HUES6 (cell line): ENCODE data around the gene TRIM4.
"Not testable (repeated sequence)": the region's sequence is repeated elsewhere in the genome, so short reads cannot be mapped to it uniquely, and the experiment has no call there.

Experiments used
- H3K27ac ChIP-seq: 2 replicates; pipeline ENCODE4 v1.7.0; 2013; ENCODE audit warnings: low read depth, mild to moderate bottlenecking, low read length, inconsistent platforms
- H3K27me3 ChIP-seq: 2 replicates; pipeline ENCODE4 v1.6.1; 2013; ENCODE audit warnings: low read length; ENCODE audit not compliant: control insufficient read depth, insufficient read depth
- H3K36me3 ChIP-seq: 2 replicates; pipeline ENCODE4 v1.6.1; 2013; ENCODE audit warnings: low read length; ENCODE audit not compliant: control insufficient read depth, insufficient read depth
- H3K4me1 ChIP-seq: 2 replicates; pipeline ENCODE4 v1.6.1; 2013; ENCODE audit warnings: low read length; ENCODE audit not compliant: control insufficient read depth, insufficient read depth
- H3K4me3 ChIP-seq: 2 replicates; pipeline ENCODE4 v1.5.1; 2013; ENCODE audit warnings: low read depth, low read length
- H3K9ac ChIP-seq: one replicate; pipeline ENCODE4 v1.6.1; 2013; ENCODE audit warnings: mild to moderate bottlenecking, low read length
- H3K9me3 ChIP-seq: 2 replicates; pipeline ENCODE4 v1.6.1; 2013; ENCODE audit warnings: low read depth, low read length; ENCODE audit not compliant: control insufficient read depth, insufficient read depth

Gene TRIM4

DNA sequence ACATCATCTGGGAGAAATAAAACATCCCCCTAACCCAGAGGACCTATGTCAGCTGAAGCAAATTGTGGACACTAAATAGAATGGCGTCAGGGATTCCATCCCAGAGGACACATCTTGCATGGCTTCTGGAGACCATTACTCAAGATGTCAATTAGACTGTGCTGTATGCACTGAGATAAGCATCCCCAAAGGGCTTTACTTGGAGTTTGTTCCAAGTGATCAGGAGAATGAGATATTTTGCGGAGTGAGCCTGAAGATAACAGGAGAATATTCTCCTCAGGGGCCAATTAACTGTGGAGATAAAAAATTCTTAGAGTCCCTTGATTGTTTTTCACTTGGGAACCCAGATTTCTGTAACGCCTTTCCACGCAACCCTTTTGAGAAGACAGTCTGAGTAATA, 38.0 kb downstream of the TRIM4 start:
- H3K9me3 ChIP-seq = no peaks in the 10 kb centered on the region
- no peaks in the 10 kb centered on the region for H3K36me3 ChIP-seq
- no peak overlapping the region for H3K27ac ChIP-seq
- H3K4me1 ChIP-seq = no peaks in the 10 kb centered on the region
- no peak overlapping the region for H3K9ac ChIP-seq
- no peaks in the 10 kb centered on the region for H3K27me3 ChIP-seq
- no peak overlapping the region for H3K4me3 ChIP-seq

DNA sequence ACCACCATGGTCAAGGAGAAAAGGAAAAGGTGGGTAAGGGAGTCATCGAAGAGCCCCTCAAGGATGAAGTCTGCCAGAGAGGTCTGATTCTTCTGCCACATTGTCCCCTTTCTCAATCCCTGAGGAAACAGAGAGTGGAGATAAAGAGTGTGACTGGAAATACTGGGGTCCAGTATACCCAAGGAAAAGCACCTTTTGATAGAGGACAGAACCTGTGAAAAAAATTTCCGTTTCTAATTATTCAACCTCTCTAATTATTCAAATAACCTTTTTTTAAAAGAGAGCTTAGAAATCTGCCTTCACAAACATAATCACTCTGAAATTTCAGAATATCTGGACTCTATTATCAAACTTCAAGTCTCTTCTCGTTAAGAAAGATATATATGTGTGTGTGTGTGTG, 42.4 kb downstream of the TRIM4 start, which contains the start of gene OR2AE1:
Gene OR2AE1 (minus strand): TSS at position 101 of the 400 bp plus-strand sequence. CDS start 0 bp downstream, at position 101.
- H3K4me3 ChIP-seq = no peak within 1 kb of the TSS
- H3K9ac ChIP-seq = no peak within 1 kb of the TSS
- no peaks in the 10 kb centered on the region for H3K9me3 ChIP-seq
- no peaks in the 10 kb centered on the region for H3K27me3 ChIP-seq
- no peak within 1 kb of the TSS for H3K27ac ChIP-seq
- no peaks in the 10 kb centered on the region for H3K4me1 ChIP-seq
- no peaks in the 10 kb centered on the region for H3K36me3 ChIP-seq

DNA sequence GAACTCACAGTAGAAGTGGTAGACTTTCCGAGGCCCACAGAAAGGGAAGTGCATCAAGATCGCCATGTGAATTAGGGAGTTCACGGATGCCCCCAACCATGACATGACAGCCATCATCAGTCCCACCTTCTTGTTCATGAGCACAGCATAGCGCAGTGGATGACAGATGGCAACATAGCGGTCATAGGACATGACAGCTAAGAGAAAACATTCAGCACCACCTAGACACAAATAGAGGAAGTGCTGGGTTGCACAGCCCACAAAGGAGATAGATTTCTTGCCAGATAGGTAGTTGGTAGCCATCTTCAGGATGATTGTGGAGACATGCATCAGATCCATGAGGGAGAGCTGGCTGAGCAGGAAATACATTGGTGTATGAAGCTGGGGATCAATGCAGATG, 42.8 kb downstream of the TRIM4 start:
- Histone ChIP-seq H3K27me3 (no peaks in the 10 kb centered on the region), H3K36me3 (no peaks in the 10 kb centered on the region), H3K4me3 (no peak overlapping the region), H3K9ac (no peak overlapping the region), H3K4me1 (no peaks in the 10 kb centered on the region), H3K27ac (no peak overlapping the region), H3K9me3 (no peaks in the 10 kb centered on the region)

DNA sequence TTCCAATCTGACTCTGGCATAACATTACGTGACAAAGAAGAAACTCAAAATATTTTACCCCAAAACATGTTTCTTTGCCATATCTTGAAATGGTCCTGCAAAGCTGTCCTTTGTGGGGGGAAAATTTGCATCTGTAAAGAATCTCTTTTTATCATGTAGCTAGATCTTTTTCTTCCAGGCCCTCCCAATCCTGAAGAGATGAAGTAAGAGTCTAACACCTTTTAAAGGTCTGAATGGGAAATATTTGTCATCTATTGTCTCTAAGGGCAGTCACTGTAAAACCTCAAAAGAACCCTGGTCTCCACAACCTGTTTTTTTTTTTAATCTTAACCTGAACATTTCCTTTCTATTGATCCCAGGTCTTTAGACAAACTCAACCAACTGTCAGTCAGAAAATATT, 51.1 kb downstream of the TRIM4 start:
- Histone ChIP-seq H3K4me1 (no peaks in the 10 kb centered on the region; the same call in 1 of the 2 replicates), H3K36me3 (no peaks in the 10 kb centered on the region), H3K9ac (no peak overlapping the region), H3K27me3 (no peaks in the 10 kb centered on the region), H3K4me3 (no peak overlapping the region), H3K27ac (no peak overlapping the region), H3K9me3 (peaks cover 10% of the 10 kb centered on the region; the same call in 1 of the 2 replicates)

DNA sequence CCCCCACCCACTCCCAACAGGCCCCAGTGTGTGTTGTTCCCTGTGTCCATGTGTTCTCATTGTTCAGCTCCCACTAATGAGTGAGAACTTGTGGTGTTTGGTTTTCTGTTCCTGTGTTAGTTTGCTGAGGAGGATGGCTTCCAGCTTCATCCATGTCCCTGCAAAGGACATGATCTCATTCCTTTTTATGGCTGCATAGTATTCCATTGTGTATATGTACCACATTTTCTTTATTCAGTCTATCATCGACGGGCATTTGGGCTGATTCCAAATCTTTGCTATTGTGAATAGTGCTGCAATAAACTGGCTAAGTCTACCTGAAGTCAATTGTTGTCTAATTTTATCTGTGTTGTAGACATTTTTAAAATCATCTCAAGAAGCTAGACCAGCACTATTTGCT, 51.9 kb downstream of the TRIM4 start:
- not testable (repeated sequence) for H3K9me3 ChIP-seq, H3K4me3 ChIP-seq, H3K36me3 ChIP-seq, H3K27ac ChIP-seq, H3K27me3 ChIP-seq, H3K4me1 ChIP-seq, H3K9ac ChIP-seq

DNA sequence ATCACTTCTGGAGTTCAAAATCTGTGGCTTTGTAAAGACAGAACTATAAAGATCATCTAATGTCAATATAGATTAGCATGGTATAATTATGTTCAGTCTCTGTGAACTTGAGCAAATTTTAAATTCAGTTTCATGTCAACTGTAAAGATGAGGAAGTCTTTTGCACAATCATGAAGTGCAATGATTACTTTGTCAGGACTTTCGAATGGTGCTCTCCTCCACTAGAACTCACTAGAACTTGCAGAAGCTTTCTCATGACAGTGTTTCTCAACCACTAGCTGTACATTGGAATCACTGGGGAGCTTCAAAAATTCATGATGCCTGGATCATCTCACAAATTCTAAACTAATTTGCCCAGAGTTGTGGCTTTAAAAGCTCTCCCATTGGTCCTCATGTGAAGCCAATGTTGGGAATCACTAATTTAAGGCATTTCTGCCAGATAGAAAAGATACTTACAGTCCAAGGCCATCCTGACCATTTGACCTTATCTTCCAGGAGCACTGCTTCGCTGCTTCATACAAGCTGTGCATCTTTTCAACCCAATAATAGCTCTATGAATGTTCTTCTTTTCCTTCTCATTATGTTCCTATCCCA, 55.4 kb downstream of the TRIM4 start:
- H3K27ac ChIP-seq = no peak overlapping the region
- H3K9me3 ChIP-seq = peaks cover 10% of the 10 kb centered on the region; the same call in 1 of the 2 replicates
- no peak overlapping the region for H3K9ac ChIP-seq
- no peaks in the 10 kb centered on the region; the same call in 1 of the 2 replicates for H3K4me1 ChIP-seq
- H3K27me3 ChIP-seq = no peaks in the 10 kb centered on the region
- no peaks in the 10 kb centered on the region for H3K36me3 ChIP-seq
- no peak overlapping the region for H3K4me3 ChIP-seq

DNA sequence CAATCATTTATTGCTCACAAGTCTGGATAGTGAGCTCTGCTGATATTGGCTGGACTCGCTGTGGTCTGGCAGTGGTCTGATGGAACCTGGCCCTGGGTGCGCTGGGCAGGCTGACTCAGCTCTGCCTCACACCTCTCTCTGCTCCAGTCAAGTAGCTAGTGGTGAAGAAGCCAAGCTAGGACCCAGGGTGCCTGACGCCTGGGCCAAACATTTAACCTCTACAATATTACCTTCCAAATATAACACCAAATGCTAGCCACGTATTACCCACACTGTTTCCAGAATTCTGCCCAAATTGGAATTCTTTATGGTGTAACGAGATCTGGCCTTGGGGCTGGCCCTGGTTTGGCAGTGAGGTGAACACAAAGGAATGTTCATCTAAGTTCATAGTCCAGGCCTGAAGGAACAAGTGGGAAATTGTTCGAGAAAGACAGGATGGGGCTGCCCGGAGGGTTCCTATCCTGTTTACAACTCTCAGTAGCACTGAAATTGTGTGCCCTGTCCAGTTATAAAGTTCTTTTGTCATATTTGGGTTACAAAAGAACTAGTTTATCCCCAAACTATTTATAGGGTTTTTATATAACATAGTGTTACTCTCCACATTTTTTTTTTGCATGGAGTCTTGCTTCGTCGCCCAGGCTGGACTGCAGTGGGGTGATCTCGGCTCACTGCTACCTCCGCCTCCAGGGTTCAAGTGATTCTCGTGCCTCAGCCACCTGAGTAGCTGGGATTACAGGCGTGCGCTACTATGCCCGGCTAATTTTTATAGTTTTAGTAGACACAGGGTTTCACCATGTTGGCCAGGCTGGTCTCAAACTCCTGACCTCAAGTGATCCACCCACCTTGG, 58.8 kb downstream of the TRIM4 start:
- Histone ChIP-seq H3K4me3 (no peak overlapping the region), H3K36me3 (no peaks in the 10 kb centered on the region), H3K4me1 (no peaks in the 10 kb centered on the region), H3K27me3 (no peaks in the 10 kb centered on the region), H3K27ac (no peak overlapping the region), H3K9ac (no peak overlapping the region), H3K9me3 (peaks cover 10% of the 10 kb centered on the region; the same call in 1 of the 2 replicates)

DNA sequence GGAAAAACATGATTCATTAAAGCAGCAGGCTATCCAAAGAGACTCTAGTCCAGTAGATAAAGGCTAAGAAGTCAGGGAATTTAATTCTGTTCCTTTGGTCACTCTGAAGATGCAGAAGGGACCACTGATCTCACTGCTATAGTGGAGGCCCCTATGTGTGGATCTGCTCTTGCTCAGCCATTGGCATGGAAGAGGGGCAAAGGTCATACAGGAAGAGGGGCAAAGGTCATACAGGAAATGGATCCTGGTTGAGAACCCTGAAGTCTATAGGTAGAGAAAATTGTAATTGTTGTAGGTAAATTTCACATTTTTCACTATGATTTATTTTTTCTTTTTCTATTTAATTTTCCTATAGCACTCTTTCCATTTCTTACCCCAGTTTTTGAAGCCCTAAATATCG, 64.1 kb downstream of the TRIM4 start:
- no peaks in the 10 kb centered on the region for H3K27me3 ChIP-seq
- H3K36me3 ChIP-seq = no peaks in the 10 kb centered on the region
- H3K27ac ChIP-seq = no peak overlapping the region

DNA sequence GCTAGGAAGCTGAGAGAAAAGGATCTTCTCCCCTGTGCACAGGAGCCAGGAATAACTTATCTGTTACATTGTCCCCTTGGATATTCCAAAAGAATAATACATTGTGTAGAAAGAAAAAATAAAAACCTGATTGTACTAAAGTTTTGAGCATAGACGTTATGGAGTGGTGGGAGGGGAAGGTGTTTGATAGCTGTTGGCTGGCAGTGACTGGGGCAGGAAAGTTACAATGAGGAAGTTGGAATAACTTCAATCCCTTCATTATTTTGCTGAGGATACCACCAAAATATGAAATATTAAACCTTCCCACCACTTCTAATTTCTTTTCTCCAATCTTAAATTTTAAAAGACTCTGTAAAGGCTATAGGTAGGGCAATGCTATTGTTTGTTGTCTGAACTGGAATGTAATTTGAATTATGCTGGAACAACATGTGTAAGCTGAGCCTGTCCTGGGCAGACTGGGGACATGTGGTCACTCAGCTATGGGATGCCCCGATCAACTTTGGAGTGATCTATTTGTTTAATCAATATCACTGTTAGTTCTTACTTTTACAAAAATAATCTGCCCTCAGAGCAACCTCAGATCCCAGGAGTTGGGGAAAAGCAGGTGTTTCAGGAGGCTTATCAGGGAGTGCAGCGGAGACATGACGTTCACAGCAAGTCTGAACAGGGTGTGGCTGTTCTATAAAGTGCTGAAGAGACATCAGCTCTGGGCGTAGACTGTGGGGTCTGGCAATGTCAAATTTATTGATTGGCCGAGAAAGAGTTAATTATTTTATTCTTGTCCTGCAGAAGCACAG, 70.7 kb downstream of the TRIM4 start:
- no peaks in the 10 kb centered on the region for H3K9me3 ChIP-seq
- H3K4me3 ChIP-seq = no peak overlapping the region
- H3K27me3 ChIP-seq = no peaks in the 10 kb centered on the region
- no peak overlapping the region for H3K9ac ChIP-seq
- no peaks in the 10 kb centered on the region for H3K4me1 ChIP-seq
- H3K27ac ChIP-seq = no peak overlapping the region
- no peaks in the 10 kb centered on the region for H3K36me3 ChIP-seq

More for the DNA sequence above, 64.1 kb downstream of the TRIM4 start:
- Histone ChIP-seq H3K9ac (no peak overlapping the region), H3K9me3 (no peaks in the 10 kb centered on the region), H3K4me3 (no peak overlapping the region), H3K4me1 (no peaks in the 10 kb centered on the region)

DNA sequence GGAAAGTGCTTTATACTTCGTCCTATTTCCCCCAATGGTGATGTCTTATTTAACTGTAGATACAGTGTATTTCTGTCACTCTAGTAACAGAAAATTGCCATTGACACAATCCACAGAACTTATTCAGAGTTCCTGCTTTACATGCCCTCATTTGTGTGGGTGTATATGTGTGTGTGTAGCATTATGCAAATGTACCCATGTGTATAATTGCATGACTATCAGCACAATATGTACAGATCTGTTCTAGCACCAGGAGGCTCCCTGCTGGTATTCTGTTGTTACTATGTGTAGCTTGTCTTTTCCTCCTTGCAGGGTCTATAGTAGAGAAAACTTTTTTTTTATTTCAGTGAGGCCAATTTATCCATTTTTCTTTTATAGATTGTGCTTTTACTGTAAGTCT, 75.0 kb downstream of the TRIM4 start:
- Histone ChIP-seq H3K27ac (no peak overlapping the region), H3K4me3 (no peak overlapping the region), H3K27me3 (no peaks in the 10 kb centered on the region), H3K4me1 (peaks cover 35% of the 10 kb centered on the region), H3K9ac (no peak overlapping the region), H3K36me3 (no peaks in the 10 kb centered on the region), H3K9me3 (no peaks in the 10 kb centered on the region)

DNA sequence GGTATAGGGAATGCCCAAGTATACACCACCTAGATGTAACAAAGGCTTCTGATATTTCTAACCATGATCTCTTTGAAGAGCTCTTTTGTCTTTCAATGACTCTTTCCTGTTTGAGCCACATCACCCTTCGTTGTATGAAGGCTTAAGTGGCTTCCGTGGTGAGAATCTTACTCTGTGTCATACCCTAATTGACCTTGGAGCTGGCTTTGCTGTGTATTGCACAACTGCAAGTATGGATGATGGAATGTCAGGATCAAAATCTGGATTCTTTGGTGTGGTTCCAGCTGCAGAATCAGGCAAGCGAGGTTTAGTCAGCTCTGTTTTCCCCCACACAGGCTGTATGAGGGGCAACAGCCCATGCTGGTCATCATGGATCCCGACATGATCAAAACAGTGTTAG, 75.5 kb downstream of the TRIM4 start:
- Histone ChIP-seq H3K4me3 (no peak overlapping the region), H3K36me3 (no peaks in the 10 kb centered on the region), H3K9ac (no peak overlapping the region), H3K9me3 (no peaks in the 10 kb centered on the region), H3K27me3 (no peaks in the 10 kb centered on the region), H3K27ac (no peak overlapping the region), H3K4me1 (peaks cover 40% of the 10 kb centered on the region)
